Subcutaneous adipose tissue (tissue), 4 donors: ENCODE measurements around the gene UQCC5. TPM values are rescaled to one million over a fixed set of nuclear protein-coding genes. Genes with fewer than 3 reads are reported as not detected.

ENCODE experiments used
- total RNA-seq, 4 donors: library from RNA; depleted of rRNA; stranded (reverse); fragments of >200 nt; gene quantifications; one replicate each; pipeline ENCODE4 v1.1.0, GENCODE V29; 2016
- TF ChIP-seq, protein P1 (sequence below): fragments of 450-650 bp; IDR thresholded peaks from one replicate; pipeline ENCODE4 v1.5.1; 2016; ENCODE audit warnings: low read depth, mild to moderate bottlenecking, control low read depth, antibody characterized with exemption, moderate library complexity

UQCC5 gene
- total RNA-seq, 4 donors from 2014 or later, result 1.5 to 4.9 (median 2.3) TPM

GRCh38 chr3:52506266-52506966, 30.0 kb upstream of the UQCC5 start:
- TF ChIP-seq, protein P1, sequence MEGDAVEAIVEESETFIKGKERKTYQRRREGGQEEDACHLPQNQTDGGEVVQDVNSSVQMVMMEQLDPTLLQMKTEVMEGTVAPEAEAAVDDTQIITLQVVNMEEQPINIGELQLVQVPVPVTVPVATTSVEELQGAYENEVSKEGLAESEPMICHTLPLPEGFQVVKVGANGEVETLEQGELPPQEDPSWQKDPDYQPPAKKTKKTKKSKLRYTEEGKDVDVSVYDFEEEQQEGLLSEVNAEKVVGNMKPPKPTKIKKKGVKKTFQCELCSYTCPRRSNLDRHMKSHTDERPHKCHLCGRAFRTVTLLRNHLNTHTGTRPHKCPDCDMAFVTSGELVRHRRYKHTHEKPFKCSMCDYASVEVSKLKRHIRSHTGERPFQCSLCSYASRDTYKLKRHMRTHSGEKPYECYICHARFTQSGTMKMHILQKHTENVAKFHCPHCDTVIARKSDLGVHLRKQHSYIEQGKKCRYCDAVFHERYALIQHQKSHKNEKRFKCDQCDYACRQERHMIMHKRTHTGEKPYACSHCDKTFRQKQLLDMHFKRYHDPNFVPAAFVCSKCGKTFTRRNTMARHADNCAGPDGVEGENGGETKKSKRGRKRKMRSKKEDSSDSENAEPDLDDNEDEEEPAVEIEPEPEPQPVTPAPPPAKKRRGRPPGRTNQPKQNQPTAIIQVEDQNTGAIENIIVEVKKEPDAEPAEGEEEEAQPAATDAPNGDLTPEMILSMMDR, result no peak

GRCh38 chr3:52507359-52507758, 29.0 kb upstream of the UQCC5 start:
- TF ChIP-seq, protein P1, result no peak

DNA sequence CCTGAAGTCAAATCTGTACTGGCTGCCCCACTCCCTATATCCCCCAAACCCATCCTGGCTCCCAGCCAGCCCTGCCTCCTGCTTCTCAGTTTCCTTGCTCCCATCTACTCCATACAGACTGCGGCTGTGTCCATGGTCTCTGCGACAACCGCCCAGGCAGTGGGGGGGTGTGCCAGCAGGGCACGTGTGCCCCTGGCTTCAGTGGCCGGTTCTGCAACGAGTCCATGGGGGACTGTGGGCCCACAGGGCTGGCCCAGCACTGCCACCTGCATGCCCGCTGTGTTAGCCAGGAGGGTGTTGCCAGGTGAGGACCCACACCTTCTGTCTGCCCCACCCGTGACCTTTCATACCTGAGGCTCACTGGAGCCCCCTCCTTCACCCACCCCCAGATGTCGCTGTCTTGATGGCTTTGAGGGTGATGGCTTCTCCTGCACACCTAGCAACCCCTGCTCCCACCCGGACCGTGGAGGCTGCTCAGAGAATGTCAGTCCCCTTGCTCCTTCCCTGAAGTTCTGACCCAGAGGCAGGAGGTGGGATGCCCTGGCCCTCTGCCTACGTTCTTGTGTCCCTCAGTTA, 26.6 kb upstream of the UQCC5 start:
- TF ChIP-seq, protein P1, result no peak

- TF ChIP-seq, protein P1, result no peak
These were observed 24.9 kb upstream of the UQCC5 start for GRCh38 chr3:52511509-52511908.

- TF ChIP-seq, protein P1, result no peak
These were observed 24.3 kb upstream of the UQCC5 start for GRCh38 chr3:52512105-52512504.

DNA sequence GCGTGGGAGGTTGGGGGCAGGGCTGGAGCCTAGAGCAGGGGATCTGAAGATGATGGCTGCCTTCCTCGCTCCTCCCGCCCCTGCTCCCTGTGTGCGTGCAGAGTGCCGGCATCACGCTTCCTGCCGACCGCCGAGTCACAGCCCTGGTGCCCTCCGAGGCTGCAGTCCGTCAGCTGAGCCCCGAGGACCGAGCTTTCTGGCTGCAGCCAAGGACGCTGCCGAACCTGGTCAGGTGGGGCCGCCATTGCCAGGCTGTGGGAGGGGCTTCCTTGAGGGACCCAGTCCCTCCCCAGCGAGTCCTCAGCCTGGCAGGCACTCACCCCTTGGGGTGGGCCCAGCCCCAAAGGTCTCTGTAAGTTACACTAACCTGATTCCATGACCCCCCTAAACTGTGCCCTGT, 23.7 kb upstream of the UQCC5 start:
- TF ChIP-seq, protein P1, result no peak

GRCh38 chr3:52513281-52513680, 23.1 kb upstream of the UQCC5 start:
- TF ChIP-seq, protein P1, result no peak
